ENCODE results near the gene CDH11. TPM values are rescaled to one million over a fixed set of nuclear protein-coding genes. Genes with fewer than 3 reads are reported as not detected.

CDH11 gene
- total RNA-seq, 1 experiment from 2014 or later, result 5.4 TPM

- Histone ChIP-seq H3K27ac (ENCODE audit: insufficient read length, low read depth, low read length) (no peak overlapping the region), H4K5ac (ENCODE audit: insufficient read length, low read depth, low read length) (no peak overlapping the region), H3K79me1 (ENCODE audit: insufficient read depth, low read depth, low read length, poor library complexity, severe bottlenecking) (no peaks in the 10 kb centered on the region), H3K18ac (ENCODE audit: insufficient read length, low read depth, low read length) (no peak overlapping the region), H3K9me3 (ENCODE audit: control insufficient read depth, low read depth, low read length) (no peaks in the 10 kb centered on the region), H2BK5ac (ENCODE audit: insufficient read length, low read length) (no peak overlapping the region), H3K56ac (ENCODE audit: insufficient read length, low read depth, low read length) (no peak overlapping the region), H2BK12ac (ENCODE audit: insufficient read length, low read depth, low read length) (no peak overlapping the region), H2BK20ac (ENCODE audit: low read depth, low read length, poor library complexity, severe bottlenecking) (no peak overlapping the region), H2BK120ac (ENCODE audit: low read depth, low read length, poor library complexity, severe bottlenecking) (no peak overlapping the region), H3T11ph (ENCODE audit: low read length) (no peak overlapping the region), H3K23me2 (ENCODE audit: insufficient read length, low read depth, low read length, poor library complexity, severe bottlenecking) (no peaks in the 10 kb centered on the region), H3K23ac (ENCODE audit: insufficient read length, low read depth, low read length) (no peak overlapping the region), H3K79me2 (ENCODE audit: insufficient read depth, low read length) (no peaks in the 10 kb centered on the region), H2BK15ac (ENCODE audit: low read depth, low read length) (no peak overlapping the region), H4K8ac (replicated peaks; ENCODE audit: insufficient read length, low read depth, low read length) (no peak overlapping the region), H2AK5ac (ENCODE audit: insufficient read length, low read length) (no peak overlapping the region), H3K27me3 (ENCODE audit: insufficient read depth, low read length) (no peaks in the 10 kb centered on the region), H3K4me2 (ENCODE audit: insufficient read depth, insufficient read length, low read length) (no peak overlapping the region), H3K4ac (ENCODE audit: low read depth, low read length) (no peak overlapping the region), H4K20me1 (ENCODE audit: control insufficient read depth, insufficient read depth, insufficient read length) (no peaks in the 10 kb centered on the region), H3K14ac (ENCODE audit: insufficient read depth, low read length) (no peak overlapping the region), H4K91ac (ENCODE audit: insufficient read length, low read depth, low read length) (no peak overlapping the region), H3K4me1 (ENCODE audit: insufficient read depth, low read length) (no peaks in the 10 kb centered on the region), H3K9ac (ENCODE audit: extremely low read depth, insufficient read length, low read length) (no peak overlapping the region), H2AFZ (ENCODE audit: low read length) (no peak overlapping the region)
- no peak for TF ChIP-seq CTCF (conservative IDR thresholded peaks at IDR 0.05)
- WGBS (ENCODE audit: extremely low coverage, insufficient read length, low lambda C conversion rate), result no CpG with 5 or more reads among the region's 3 CpGs
- Mint-ChIP-seq H3K4me3 (no peak overlapping the region), H3K27ac (no peak overlapping the region), H3K9me3 (no peaks in the 10 kb centered on the region; a peak in 1 of 5 replicates), H3K4me1 (no peaks in the 10 kb centered on the region), H3K36me3 (ENCODE audit: insufficient read depth in 1 of 3, low read depth in 3 of 3) (no peaks in the 10 kb centered on the region), H3K27me3 (ENCODE audit: low read depth) (no peaks in the 10 kb centered on the region; the same call in 1 of the 2 replicates)
- no peak for DNase-seq
Measured at GRCh38 chr16:65098916-65099315, 22.9 kb downstream of the CDH11 start.
